NCI-H128 (cell line): Measurements from ENCODE around the gene SLC8A1.

ENCODE experiments used
- DNase-seq: peaks from one replicate; lab custom pipeline; 2025; ENCODE audit not compliant: unreplicated experiment; lab: John Stamatoyannopoulos, UW

SLC8A1 gene

GRCh38 chr2:40248294-40248693, 203.6 kb downstream of the SLC8A1 start:
- DNase-seq: no peak

DNA sequence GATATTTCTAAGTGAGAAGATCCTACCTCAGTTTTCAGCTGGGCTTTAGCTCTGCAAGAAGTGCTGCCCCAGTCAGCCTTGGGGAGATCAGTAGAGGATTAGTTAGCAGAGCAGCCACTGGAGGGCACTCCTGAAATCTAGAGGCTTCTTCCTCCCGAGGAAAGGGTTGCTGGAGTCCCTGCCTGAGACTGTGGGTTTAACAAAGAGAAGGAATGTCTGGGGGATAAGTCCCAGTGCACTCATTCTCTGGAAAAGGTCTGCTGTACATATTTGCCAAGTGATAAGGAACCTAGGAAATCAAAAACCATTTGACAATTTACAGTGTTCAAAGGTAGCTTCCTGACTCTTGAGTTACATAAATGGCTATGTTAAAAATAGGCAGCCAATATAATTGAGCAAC, 207.2 kb downstream of the SLC8A1 start:
- DNase-seq: no peak

- no peak for DNase-seq
Observed at GRCh38 chr2:40244251-40244650, 207.6 kb downstream of the SLC8A1 start.

DNA sequence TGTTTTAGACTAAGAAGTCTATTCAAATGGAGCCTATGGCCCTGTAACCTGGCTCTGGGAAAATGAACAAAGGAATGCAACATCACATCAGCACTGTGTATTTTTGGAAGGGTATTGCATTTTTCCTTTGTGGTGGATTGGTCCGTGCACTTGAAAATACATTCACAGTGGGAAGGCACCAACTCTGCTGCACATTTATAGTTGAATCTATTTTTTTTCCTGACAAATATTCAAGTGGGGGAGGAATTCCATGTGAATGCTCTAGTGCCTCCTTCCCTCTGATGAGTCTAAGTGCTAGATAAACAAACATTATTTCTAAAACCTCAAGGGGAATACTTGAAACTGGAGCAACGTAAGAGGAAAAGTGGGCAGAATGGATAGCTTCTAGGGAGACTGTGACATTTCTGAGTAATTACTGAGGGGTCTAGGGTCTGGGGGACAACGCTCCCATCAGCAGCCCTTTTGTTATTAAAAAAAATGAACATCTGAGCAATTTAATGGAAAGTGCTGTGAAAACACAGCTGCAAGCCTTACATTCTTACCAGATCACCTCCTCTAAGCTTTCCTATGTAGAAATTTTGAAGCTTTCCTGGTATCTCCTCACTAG, 208.2 kb downstream of the SLC8A1 start:
- no peak for DNase-seq

GRCh38 chr2:40242315-40242714, 209.6 kb downstream of the SLC8A1 start:
- peak; percentile 46 for DNase-seq

DNA sequence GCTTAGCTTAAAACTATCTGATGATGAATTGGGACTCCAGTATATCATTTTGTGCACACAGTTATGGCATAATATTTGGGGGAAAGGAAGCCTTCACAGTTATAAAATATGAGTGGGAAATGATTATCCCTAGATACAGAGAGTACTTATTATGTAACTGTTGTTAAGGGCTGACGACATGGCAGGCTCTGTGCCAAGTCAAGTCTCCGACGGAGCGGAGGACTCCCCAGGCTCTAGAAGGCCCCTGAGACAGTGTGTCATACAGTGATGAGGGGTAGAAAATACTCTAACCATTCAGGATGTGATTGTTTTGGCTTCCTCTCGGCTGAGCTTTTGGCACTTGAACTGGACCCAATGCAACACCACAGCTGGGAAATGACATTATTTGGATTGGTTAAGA, 211.8 kb downstream of the SLC8A1 start:
- no peak for DNase-seq

GRCh38 chr2:40230707-40231432, 221.0 kb downstream of the SLC8A1 start:
- no peak for DNase-seq

- DNase-seq: no peak
Observed at GRCh38 chr2:40230186-40230585, 221.7 kb downstream of the SLC8A1 start.

DNA sequence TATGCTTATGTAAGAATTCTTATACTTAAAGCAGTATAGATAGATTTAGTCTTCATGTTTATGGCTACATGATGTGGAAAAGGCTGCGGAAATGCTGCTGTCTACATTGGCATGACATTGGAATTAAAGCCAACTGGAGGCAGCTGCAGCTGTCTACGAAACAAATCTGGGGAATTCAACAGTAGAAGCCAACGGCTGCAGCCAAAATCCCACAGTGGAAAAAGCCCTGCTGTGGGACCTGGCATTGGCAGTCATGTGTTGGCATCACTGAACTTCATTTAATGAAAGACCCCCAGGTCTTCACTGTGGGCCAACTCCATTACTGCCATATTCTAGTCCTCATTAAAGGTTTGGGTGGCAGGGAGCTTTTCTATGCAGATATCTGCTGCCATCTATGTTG, 223.6 kb downstream of the SLC8A1 start:
- no peak for DNase-seq

- DNase-seq: no peak
Observed at GRCh38 chr2:40227210-40227609, 224.7 kb downstream of the SLC8A1 start.

DNA sequence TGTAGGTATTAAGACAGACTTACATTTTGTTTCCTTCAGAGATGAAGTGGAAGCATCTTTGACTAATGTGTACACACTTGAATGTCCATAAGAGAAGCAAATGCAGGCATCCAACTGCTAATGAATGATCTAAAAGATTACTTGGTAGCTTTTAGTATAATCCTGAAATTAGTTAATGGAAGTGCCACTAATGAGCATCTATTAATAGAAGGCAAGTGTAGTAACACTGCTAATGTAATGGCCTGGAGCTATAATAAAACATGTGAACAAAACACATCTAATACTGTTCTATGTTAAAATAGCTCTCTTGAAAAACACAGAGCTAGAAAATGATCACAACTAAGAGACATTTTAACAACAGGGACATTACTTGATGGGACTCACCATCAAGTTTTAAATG, 225.3 kb downstream of the SLC8A1 start:
- no peak for DNase-seq

GRCh38 chr2:40225670-40226210, 226.2 kb downstream of the SLC8A1 start:
- no peak for DNase-seq

DNA sequence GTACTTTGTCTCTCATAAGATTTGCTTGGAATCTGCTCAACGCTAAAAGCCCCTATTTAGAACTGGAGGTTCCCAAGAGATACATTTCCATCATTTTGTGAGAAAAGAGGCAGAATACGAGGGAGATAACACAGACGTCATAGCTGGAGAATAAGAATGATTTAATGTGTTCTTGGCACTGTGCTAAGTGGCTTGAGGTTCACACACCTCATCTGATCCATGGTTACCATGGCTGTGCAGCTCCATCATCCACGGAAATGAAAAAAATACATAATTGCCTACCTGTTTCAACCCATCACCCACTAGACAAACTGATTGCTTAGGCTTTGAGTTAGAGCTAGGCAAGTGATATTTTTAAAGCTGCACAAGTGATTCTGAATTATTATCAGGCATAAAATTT, 227.6 kb downstream of the SLC8A1 start:
- no peak for DNase-seq

GRCh38 chr2:40220177-40220925, 231.5 kb downstream of the SLC8A1 start:
- DNase-seq: no peak

DNA sequence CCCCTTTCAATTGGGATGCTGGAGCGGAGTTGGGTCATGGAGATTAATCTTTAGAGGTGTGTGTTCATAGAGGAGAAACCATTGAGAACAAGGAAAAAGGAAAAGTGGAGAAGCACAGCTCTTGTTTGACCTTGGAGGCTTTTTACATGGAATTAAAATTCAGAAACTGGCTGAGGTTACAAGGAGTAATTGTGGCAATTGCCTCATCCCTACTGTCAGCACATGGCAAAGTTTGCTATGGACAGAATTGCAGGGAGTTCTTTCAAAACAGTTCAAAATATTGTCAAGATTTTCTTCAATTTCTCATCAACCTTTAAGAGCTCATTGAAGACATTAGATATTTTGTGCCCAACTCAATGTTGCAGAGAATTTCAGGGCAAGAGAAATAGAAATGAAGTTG, 232.7 kb downstream of the SLC8A1 start:
- no peak for DNase-seq

DNA sequence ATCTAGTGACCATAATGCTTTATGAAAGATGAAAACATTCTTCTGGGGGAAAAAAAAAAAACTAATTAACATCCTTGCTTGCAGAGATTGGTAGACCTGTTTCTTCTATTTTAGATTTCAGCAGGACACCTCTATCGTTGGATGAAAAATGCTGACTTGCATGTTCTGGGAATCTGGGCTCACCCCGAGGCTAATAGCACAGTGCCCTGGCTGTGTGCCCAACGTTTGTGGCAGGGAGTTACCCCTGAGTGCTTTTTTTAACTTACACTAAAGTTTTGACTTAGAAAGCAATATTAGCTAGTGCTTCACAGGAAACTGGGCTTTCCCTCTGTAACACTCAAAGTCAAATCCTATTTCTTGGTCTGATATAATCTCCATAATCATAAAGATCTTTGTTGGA, 233.2 kb downstream of the SLC8A1 start:
- no peak for DNase-seq

- DNase-seq: no peak
Observed at GRCh38 chr2:40213619-40214018, 238.3 kb downstream of the SLC8A1 start.

DNA sequence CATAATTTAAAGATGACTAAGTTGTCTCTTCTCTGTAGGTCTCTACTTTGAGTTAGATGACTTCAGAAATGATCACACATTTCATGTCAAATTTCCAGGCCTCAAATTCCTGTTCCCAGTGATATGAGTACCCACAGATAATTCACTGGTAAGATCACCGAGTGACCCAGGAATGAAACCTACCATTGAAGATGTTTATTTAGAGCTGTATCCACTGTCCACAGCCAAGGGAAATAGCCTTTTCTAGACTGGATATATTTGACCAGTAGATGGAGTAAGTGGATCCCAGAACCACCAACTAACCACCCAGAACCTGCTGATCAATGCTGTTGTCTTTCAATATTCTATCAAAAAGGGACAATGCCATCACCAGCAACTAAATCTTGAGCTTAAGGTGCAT, 238.8 kb downstream of the SLC8A1 start:
- DNase-seq: no peak

DNA sequence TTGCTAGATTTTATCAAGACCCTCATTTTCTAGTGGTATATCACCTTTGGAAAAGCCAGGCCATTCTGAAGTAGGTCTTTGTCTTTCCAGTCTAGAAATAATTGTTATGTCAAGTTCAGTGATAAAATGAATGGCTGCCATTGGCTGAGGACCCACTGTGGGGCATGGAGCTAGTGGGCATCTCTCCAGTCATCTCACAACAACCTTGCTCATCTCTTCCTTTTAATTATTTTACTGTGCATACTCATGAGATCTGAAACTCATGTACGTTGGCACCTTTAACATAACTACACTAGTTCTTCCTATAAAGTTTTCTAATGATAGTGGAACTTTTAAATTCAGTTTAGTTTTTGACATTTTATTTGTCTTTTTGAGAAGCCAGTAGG, 240.9 kb downstream of the SLC8A1 start:
- DNase-seq: no peak

DNA sequence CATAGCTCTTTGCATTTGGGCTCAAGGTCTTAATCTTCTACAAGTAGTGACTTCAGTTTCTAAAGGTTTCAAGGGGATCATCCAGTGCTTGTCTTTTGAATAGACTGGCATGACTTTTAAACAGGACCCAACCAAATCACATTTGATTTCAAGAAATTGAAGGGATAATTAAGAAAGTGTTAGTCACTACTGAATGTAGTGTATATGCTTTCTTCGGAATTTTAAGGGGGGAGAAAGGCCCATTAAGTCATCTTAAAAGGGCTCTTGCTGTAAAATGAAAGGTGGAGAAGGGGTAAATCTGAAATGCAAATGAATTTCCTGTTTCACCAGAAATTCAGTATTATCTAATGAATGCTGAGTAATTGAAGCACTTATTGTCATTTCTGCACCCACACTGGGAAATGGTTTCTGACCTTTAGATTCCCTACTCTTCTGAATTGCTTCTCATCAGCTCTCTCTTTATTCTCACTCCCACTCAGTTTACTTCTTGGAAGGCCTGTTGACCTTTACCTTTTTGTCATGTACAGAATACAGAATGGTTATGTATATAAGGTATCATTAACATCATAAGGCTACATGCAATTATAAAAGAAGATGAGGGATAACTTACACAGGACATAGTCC, 241.4 kb downstream of the SLC8A1 start:
- DNase-seq: no peak

DNA sequence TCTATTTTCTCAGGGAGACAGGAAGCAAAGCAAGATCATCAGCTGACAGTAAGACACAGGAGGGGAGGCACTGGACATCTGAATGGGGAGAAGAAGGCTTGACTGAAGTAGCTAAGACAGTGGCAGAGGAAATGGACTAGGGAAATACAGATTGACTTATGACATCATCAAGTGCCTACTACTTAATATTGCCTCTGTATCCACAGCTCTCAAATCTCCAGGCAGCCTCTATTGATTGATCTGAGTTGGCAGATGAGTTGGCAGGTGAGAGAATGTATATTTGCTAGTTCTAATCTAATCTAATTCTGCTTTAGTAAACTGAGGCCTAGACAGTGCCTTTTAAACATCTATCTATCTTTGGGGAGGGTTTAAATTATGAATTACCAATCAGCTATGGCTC, 242.1 kb downstream of the SLC8A1 start:
- DNase-seq: no peak

- DNase-seq: peak; percentile 53
Observed at GRCh38 chr2:40208463-40208862, 243.4 kb downstream of the SLC8A1 start.
